DOHH2 (cell line): ENCODE results near the gene CORO6.
A peak's percentile ranks its signal among the peaks of the same experiment; 100 is the strongest.

Experiments
- H3F3A ChIP-seq: fragments of 200-600 bp; sonication (generic), shearing (Covaris generic); 2 replicates; pipeline ENCODE4 v1.6.0; 2016; ENCODE audit warnings: antibody characterized with exemption, mild to moderate bottlenecking; ENCODE audit not compliant: control insufficient read depth, insufficient read depth
- H3K27ac ChIP-seq: fragments of 200-600 bp; sonication (generic); 2 replicates; pipeline ENCODE4 v1.5.1; 2014; ENCODE audit warnings: low read depth, mild to moderate bottlenecking, low read length, moderate library complexity
- H3K27me3 ChIP-seq: fragments of 200-600 bp; sonication (generic); 2 replicates; pipeline ENCODE4 v1.6.1; 2014; ENCODE audit warnings: mild to moderate bottlenecking, low read length, mixed read lengths; ENCODE audit not compliant: control insufficient read depth
- H3K36me3 ChIP-seq: fragments of 200-600 bp; sonication (generic); 2 replicates; pipeline ENCODE4 v1.6.1; 2014; ENCODE audit warnings: mild to moderate bottlenecking, low read length, moderate library complexity, mixed read lengths; ENCODE audit not compliant: control insufficient read depth
- H3K4me1 ChIP-seq: fragments of 200-600 bp; sonication (generic); 2 replicates; pipeline ENCODE4 v1.6.1; 2014; ENCODE audit warnings: mild to moderate bottlenecking, low read length, mixed read lengths; ENCODE audit not compliant: control insufficient read depth
- H3K4me2 ChIP-seq: fragments of 200-600 bp; sonication (generic); 2 replicates; pipeline ENCODE4 v1.6.0; 2014; ENCODE audit warnings: mild to moderate bottlenecking, low read length, moderate library complexity
- H3K4me3 ChIP-seq: fragments of 200-600 bp; sonication (generic); 2 replicates; pipeline ENCODE4 v1.5.1; 2014; ENCODE audit warnings: mild to moderate bottlenecking, low read length, mixed read lengths
- H3K79me2 ChIP-seq: fragments of 200-600 bp; sonication (generic); 2 replicates; pipeline ENCODE4 v1.6.1; 2014; ENCODE audit warnings: mild to moderate bottlenecking, low read length, mixed read lengths; ENCODE audit not compliant: control insufficient read depth
- H3K9me2 ChIP-seq: fragments of 200-600 bp; sonication (generic); replicated peaks from 2 replicates; pipeline ENCODE4 v1.6.1; 2014; ENCODE audit warnings: mild to moderate bottlenecking, low read length, mixed read lengths; ENCODE audit not compliant: control insufficient read depth
- H3K9me3 ChIP-seq: fragments of 200-600 bp; sonication (generic); 2 replicates; pipeline ENCODE4 v1.6.1; 2014; ENCODE audit warnings: antibody characterized with exemption, low read length, mixed read lengths; ENCODE audit not compliant: control insufficient read depth, insufficient read depth
- H4K20me1 ChIP-seq: fragments of 200-600 bp; sonication (generic); 2 replicates; pipeline ENCODE4 v1.6.0; 2014; ENCODE audit warnings: low read depth, mild to moderate bottlenecking, antibody characterized with exemption, low read length, moderate library complexity; ENCODE audit not compliant: control insufficient read depth, insufficient read depth
- EZH2phosphoT487 ChIP-seq: fragments of 200-600 bp; sonication (generic); IDR thresholded peaks from 2 replicates; pipeline ENCODE4 v1.6.1; 2017; ENCODE audit warnings: borderline replicate concordance, mild to moderate bottlenecking, antibody characterized with exemption, low read length, moderate library complexity, mixed read lengths
- TF ChIP-seq, protein P1 (sequence below): fragments of 200-600 bp; sonication (generic); IDR thresholded peaks from one replicate; pipeline ENCODE4 v1.5.1; 2014; ENCODE audit warnings: antibody characterized with exemption, mild to moderate bottlenecking, low read depth, low read length; ENCODE audit not compliant: poor library complexity, severe bottlenecking

Gene CORO6

DNA sequence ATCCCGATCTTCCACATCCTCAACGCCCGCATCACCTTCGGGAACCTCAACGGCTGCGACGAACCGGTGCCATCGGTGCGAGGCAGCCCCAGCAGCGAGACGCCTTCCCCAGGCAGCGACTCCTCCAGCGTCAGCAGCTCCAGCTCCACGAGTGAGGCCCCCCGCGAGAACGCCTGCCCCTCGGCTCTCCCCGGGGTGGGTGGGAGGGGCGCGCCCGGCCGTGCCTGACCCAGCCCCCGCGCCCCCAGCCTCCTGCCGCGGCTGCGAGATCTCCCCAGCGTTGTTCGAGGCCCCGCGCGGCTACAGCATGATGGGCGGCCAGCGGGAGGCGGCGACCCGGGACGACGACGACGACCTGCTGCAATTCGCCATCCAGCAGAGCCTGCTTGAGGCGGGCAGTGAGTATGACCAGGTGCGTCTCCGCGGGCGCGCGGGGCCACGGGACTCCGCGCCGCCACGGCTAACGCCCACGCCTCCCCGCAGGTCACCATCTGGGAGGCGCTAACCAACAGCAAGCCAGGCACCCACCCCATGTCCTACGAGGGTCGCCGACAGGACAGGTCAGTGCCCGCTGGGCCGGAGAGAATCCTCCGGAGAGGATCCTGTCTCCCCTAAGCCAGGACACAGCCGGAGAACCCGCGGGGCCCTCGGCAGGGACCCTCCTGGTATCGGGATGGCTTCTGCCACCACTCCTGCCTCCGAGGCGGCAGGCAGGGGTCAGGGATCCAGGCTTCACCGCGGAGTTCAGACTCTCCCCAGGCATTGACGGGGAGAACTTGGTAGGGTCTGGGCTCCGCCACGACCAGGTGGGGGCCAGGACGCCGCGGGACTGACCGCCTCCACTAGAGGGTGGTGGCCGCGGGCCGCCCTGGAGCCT, 10.1 kb downstream of the CORO6 start:
- H4K20me1 ChIP-seq = peaks cover 17% of the 10 kb centered on the region
- H3K4me1 ChIP-seq = peaks cover 42% of the 10 kb centered on the region
- H3K36me3 ChIP-seq = peaks cover 10% of the 10 kb centered on the region; the same call in 1 of the 2 replicates
- H3K27ac ChIP-seq = no peak overlapping the region
- H3K9me3 ChIP-seq = no peaks in the 10 kb centered on the region
- peaks cover 13% of the 10 kb centered on the region for H3K27me3 ChIP-seq
- peak overlapping the region; percentile 3; the same call in 1 of the 2 replicates for H3K4me3 ChIP-seq
- no peaks in the 10 kb centered on the region for H3K79me2 ChIP-seq
- H3F3A ChIP-seq = no peaks in the 10 kb centered on the region; the same call in 1 of the 2 replicates
- no peaks in the 10 kb centered on the region for H3K9me2 ChIP-seq
- peak overlapping the region; percentile 52 for H3K4me2 ChIP-seq
- TF ChIP-seq, protein P1, sequence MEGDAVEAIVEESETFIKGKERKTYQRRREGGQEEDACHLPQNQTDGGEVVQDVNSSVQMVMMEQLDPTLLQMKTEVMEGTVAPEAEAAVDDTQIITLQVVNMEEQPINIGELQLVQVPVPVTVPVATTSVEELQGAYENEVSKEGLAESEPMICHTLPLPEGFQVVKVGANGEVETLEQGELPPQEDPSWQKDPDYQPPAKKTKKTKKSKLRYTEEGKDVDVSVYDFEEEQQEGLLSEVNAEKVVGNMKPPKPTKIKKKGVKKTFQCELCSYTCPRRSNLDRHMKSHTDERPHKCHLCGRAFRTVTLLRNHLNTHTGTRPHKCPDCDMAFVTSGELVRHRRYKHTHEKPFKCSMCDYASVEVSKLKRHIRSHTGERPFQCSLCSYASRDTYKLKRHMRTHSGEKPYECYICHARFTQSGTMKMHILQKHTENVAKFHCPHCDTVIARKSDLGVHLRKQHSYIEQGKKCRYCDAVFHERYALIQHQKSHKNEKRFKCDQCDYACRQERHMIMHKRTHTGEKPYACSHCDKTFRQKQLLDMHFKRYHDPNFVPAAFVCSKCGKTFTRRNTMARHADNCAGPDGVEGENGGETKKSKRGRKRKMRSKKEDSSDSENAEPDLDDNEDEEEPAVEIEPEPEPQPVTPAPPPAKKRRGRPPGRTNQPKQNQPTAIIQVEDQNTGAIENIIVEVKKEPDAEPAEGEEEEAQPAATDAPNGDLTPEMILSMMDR = no peak
- no peak for TF ChIP-seq EZH2phosphoT487

DNA sequence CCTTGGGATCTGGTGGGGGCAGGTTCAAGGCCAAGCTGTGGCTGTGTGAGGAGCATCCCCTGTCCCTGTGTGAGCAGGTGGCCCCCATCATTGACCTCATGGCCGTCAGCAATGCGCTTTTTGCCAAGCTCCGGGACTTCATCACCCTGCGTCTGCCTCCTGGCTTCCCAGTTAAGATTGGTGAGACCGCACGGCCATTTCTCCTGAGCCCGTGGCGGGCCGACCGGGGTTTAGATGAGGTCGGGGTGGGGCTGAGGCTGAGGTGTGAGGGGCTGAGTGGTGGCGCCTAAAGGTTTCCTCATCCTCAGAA, 10.7 kb downstream of the CORO6 start:
- TF ChIP-seq EZH2phosphoT487 = no peak
- TF ChIP-seq, protein P1 = no peak
- peaks cover 17% of the 10 kb centered on the region for H4K20me1 ChIP-seq

DNA sequence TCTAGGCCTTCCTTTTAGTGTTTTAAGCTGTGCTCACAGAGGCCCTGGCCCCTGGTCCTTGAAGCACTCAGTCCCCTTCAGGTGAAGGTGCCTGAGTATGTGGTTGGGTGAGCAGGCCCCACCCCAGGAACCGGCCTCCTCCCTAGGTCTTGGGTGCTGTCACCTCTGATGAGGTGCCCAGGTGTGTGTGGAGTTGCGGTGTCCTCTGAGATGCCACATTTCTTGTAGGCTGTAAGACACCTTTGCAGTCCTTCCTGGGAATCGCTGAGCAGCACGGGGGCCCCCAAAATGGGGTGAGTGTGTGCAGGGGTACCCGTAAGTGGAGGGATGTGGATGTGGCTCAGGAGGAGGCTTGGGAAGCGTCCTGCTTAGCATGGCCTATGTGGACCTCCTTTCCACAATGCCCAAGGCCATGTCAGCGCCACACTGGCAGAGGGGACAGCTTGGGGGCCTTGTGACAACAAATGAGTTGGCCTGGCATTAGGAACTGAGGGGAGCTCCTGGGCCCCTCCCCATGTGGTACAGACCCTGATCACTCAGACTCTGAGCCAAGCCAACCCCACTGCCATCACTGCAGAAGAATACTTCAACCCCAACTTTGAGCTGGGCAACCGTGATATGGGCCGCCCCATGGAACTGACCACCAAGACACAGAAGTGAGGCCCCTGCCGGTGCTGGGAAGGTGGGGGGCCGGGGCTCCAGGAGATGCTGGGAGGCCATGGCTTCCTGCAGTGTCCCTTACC, 11.2 kb downstream of the CORO6 start:
- no peak overlapping the region for H3K27ac ChIP-seq
- H3K36me3 ChIP-seq = peaks cover 10% of the 10 kb centered on the region; the same call in 1 of the 2 replicates
- H3K9me2 ChIP-seq = no peaks in the 10 kb centered on the region
- no peak overlapping the region for H3K4me3 ChIP-seq
- H3K9me3 ChIP-seq = no peaks in the 10 kb centered on the region
- H3K4me2 ChIP-seq = no peak overlapping the region
- H3F3A ChIP-seq = no peaks in the 10 kb centered on the region; the same call in 1 of the 2 replicates
- TF ChIP-seq, protein P1 = no peak
- TF ChIP-seq EZH2phosphoT487 = no peak
- no peaks in the 10 kb centered on the region for H3K79me2 ChIP-seq
- peaks cover 31% of the 10 kb centered on the region for H3K4me1 ChIP-seq
- peaks cover 10% of the 10 kb centered on the region for H3K27me3 ChIP-seq
- H4K20me1 ChIP-seq = peaks cover 12% of the 10 kb centered on the region

More for the DNA sequence above, 10.7 kb downstream of the CORO6 start:
- H3K4me3 ChIP-seq = no peak overlapping the region
- H3K9me3 ChIP-seq = no peaks in the 10 kb centered on the region
- no peaks in the 10 kb centered on the region for H3K9me2 ChIP-seq
- no peak overlapping the region for H3K4me2 ChIP-seq
- H3K4me1 ChIP-seq = peaks cover 36% of the 10 kb centered on the region
- H3K27ac ChIP-seq = no peak overlapping the region
- H3K36me3 ChIP-seq = peaks cover 10% of the 10 kb centered on the region; the same call in 1 of the 2 replicates
- no peaks in the 10 kb centered on the region; the same call in 1 of the 2 replicates for H3F3A ChIP-seq
- no peaks in the 10 kb centered on the region for H3K79me2 ChIP-seq
- peaks cover 13% of the 10 kb centered on the region for H3K27me3 ChIP-seq
